K562 (cell line): ENCODE data around the gene E2F1.

Experiments
- JUND ChIP-seq, 2 experiments: IDR thresholded peaks; 2 replicates in 1 of 2; 3 replicates in 1 of 2; pipeline ENCODE4 v1.6.1; 2011; ENCODE audit warnings: borderline replicate concordance in 2 of 2, low read depth in 2 of 2, low read length in 2 of 2, improper control_type of control experiment in 1 of 2, missing biosample characterization in 1 of 2, missing genetic modification characterization in 1 of 2, missing genetic modification reagents in 1 of 2
- POLR2A ChIP-seq: fragments of 450-650 bp; conservative IDR thresholded peaks from 2 replicates; pipeline ENCODE4 v1.6.1; 2016
- POLR2AphosphoS5 ChIP-seq: IDR thresholded peaks from 2 replicates; pipeline ENCODE4 v1.6.1; 2011; ENCODE audit warnings: mild to moderate bottlenecking, low read depth, low read length, moderate library complexity; ENCODE audit not compliant: control insufficient read depth, insufficient read depth
- STAT6 ChIP-seq: sonication (generic); formaldehyde crosslinking; IDR thresholded peaks from 2 replicates; pipeline ENCODE4 v1.8.1; 2023; ENCODE audit warnings: mild to moderate bottlenecking, missing genetic modification reagents
- TCF7 ChIP-seq: sonication (generic); IDR thresholded peaks from 2 replicates; pipeline ENCODE4 v1.6.1; 2016; ENCODE audit warnings: antibody characterized with exemption, borderline replicate concordance
- TOE1 ChIP-seq, 2 experiments: fragments of 450-650 bp in 1 of 2; sonication (generic) in 1 of 2; formaldehyde crosslinking in 1 of 2; IDR thresholded peaks; 2 replicates each; pipeline versions ENCODE4 v1.7.1 to v1.8.0; 2016 to 2022; ENCODE audit warnings: borderline replicate concordance in 2 of 2, mild to moderate bottlenecking in 2 of 2, antibody characterized with exemption in 1 of 2, inconsistent platforms in 1 of 2, low read depth in 1 of 2, missing genetic modification reagents in 1 of 2, moderate library complexity in 1 of 2
- ZBTB33 ChIP-seq: sonication (generic); formaldehyde crosslinking; IDR thresholded peaks from 2 replicates; pipeline ENCODE4 v1.8.1; 2023; ENCODE audit warnings: mild to moderate bottlenecking, missing genetic modification reagents

GRCh38 chr20:33711446-33711738 lies 25.2 kb upstream of the E2F1 start:
- TF ChIP-seq STAT6 (CRISPR knock-in tag) (no peak), POLR2A (no peak), ZBTB33 (CRISPR knock-in tag) (no peak), POLR2AphosphoS5 (no peak), JUND (IDR thresholded peaks at IDR 0.05; ENCODE audit: borderline replicate concordance, low read depth, low read length) (no peak), JUND (tag; IDR thresholded peaks at IDR 0.05; ENCODE audit: borderline replicate concordance, low read depth, low read length) (no peak), TCF7 (no peak), TOE1 (IDR thresholded peaks at IDR 0.05; ENCODE audit: borderline replicate concordance) (no peak), TOE1 (CRISPR knock-in tag; IDR thresholded peaks at IDR 0.05; ENCODE audit: borderline replicate concordance, low read depth) (no peak)
